PC-9 (cell line): Measurements from ENCODE around the gene LARP1B.
"Not testable (repeated sequence)": the region's sequence is repeated elsewhere in the genome, so short reads cannot be mapped to it uniquely, and the experiment has no call there.

Experiments
- EZH2 ChIP-seq: fragments of 200-600 bp; sonication (generic); IDR thresholded peaks from 2 replicates; pipeline ENCODE4 v1.8.0; 2017; ENCODE audit warnings: antibody characterized with exemption, low read depth
- TF ChIP-seq, protein P1 (sequence below): fragments of 200-600 bp; sonication (generic); conservative IDR thresholded peaks from 2 replicates; pipeline ENCODE4 v1.6.1; 2017; ENCODE audit warnings: mixed run types, antibody characterized with exemption, mild to moderate bottlenecking, moderate library complexity

GRCh38 chr4:128047019-128047418, 14.1 kb upstream of the LARP1B start:
- TF ChIP-seq, protein P1, sequence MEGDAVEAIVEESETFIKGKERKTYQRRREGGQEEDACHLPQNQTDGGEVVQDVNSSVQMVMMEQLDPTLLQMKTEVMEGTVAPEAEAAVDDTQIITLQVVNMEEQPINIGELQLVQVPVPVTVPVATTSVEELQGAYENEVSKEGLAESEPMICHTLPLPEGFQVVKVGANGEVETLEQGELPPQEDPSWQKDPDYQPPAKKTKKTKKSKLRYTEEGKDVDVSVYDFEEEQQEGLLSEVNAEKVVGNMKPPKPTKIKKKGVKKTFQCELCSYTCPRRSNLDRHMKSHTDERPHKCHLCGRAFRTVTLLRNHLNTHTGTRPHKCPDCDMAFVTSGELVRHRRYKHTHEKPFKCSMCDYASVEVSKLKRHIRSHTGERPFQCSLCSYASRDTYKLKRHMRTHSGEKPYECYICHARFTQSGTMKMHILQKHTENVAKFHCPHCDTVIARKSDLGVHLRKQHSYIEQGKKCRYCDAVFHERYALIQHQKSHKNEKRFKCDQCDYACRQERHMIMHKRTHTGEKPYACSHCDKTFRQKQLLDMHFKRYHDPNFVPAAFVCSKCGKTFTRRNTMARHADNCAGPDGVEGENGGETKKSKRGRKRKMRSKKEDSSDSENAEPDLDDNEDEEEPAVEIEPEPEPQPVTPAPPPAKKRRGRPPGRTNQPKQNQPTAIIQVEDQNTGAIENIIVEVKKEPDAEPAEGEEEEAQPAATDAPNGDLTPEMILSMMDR = not testable (repeated sequence)
- not testable (repeated sequence) for TF ChIP-seq EZH2
